ENCODE results near the gene ATP5F1B.

Gene ATP5F1B

GRCh38 chr12:56632701-56633467 is 12.9 kb downstream of the ATP5F1B start:
- peak overlapping the region; percentile 95 for H3K27ac ChIP-seq
- TF ChIP-seq CTCF (conservative IDR thresholded peaks at IDR 0.05; ENCODE audit: low read depth) = no peak
- DNase-seq (ENCODE audit: low spot score) = no peak
- ChIA-PET CTCF (no interaction called here), POLR2A (ENCODE audit: low non-redundant PET) (no interaction called here)

GRCh38 chr12:56631790-56632700 is 13.7 kb downstream of the ATP5F1B start:
- peak overlapping the region; percentile 95 for H3K27ac ChIP-seq
- TF ChIP-seq CTCF (conservative IDR thresholded peaks at IDR 0.05; ENCODE audit: low read depth) = no peak
- CTCF ChIA-PET = no interaction called here
- DNase-seq (ENCODE audit: low spot score) = peak; percentile 66
- POLR2A ChIA-PET (ENCODE audit: low non-redundant PET) = no interaction called here

GRCh38 chr12:56630180-56630632 is 15.6 kb downstream of the ATP5F1B start, which contains the start of gene BAZ2A:
TSS of gene BAZ2A (minus strand) at chr12:56630326. CDS start at chr12:56617530, 12,796 bp downstream.
- no peak for TF ChIP-seq CTCF (conservative IDR thresholded peaks at IDR 0.05; ENCODE audit: low read depth)
- H3K27ac ChIP-seq = peak within 1 kb of the TSS; percentile 87
- peak; percentile 90 for DNase-seq (ENCODE audit: low spot score)
- ChIA-PET CTCF (interaction anchor here (1.0 kb wide), 1 partner anchor 11 kb away, joined by 3 read pairs; no protein-coding TSS in a partner anchor), POLR2A (ENCODE audit: low non-redundant PET) (interaction anchor here (0.8 kb wide), 1 partner anchor 18 kb away, joined by 4 read pairs; no protein-coding TSS in a partner anchor)

- DNase-seq (ENCODE audit: low spot score) = no peak
- ChIA-PET CTCF (interaction anchor here (0.5 to 1.0 kb wide), 5 partner anchors 11 to 600 kb away, joined by 3 to 11 read pairs (median 3); no protein-coding TSS in a partner anchor), POLR2A (ENCODE audit: low non-redundant PET) (interaction anchor here (0.8 kb wide), 1 partner anchor 17 kb away, joined by 4 read pairs; no protein-coding TSS in a partner anchor)
- TF ChIP-seq CTCF (conservative IDR thresholded peaks at IDR 0.05; ENCODE audit: low read depth) = no peak
- H3K27ac ChIP-seq = peak overlapping the region; percentile 87
Observed at GRCh38 chr12:56629459-56630179, 16.2 kb downstream of the ATP5F1B start.

GRCh38 chr12:56628671-56629458 is 16.9 kb downstream of the ATP5F1B start:
- H3K27ac ChIP-seq = peak overlapping the region; percentile 87
- CTCF ChIA-PET = interaction anchor here (0.5 to 1.8 kb wide), 8 partner anchors 8 to 824 kb away, joined by 3 to 11 read pairs (median 3); no protein-coding TSS in a partner anchor
- no peak for TF ChIP-seq CTCF (conservative IDR thresholded peaks at IDR 0.05; ENCODE audit: low read depth)
- DNase-seq (ENCODE audit: low spot score) = no peak
- POLR2A ChIA-PET (ENCODE audit: low non-redundant PET) = interaction anchor here (0.5 to 0.6 kb wide), 2 partner anchors 52 to 276 kb away, joined by 3 to 4 read pairs; no protein-coding TSS in a partner anchor

Data from RWPE1 (cell line).